GM23248 (cell line): Measurements from ENCODE around the gene UBASH3B.

Experiments
- EZH2 ChIP-seq: fragments of 200-600 bp; sonication (generic); IDR thresholded peaks from 2 replicates; pipeline ENCODE4 v1.6.1; 2018; ENCODE audit warnings: antibody characterized with exemption, mild to moderate bottlenecking; ENCODE audit not compliant: insufficient read depth, poor library complexity, severe bottlenecking
- EZH2phosphoT487 ChIP-seq: fragments of 200-600 bp; sonication (generic); IDR thresholded peaks from 2 replicates; pipeline ENCODE4 v1.6.1; 2018; ENCODE audit warnings: antibody characterized with exemption, moderate library complexity, mild to moderate bottlenecking, low read depth; ENCODE audit not compliant: insufficient read depth

GRCh38 chr11:122836916-122837315, 181.4 kb downstream of the UBASH3B start:
- TF ChIP-seq EZH2, result no peak
- no peak for TF ChIP-seq EZH2phosphoT487
